GM23338 (cell line): ENCODE data around the gene RAB34. TPM values are rescaled to one million over a fixed set of nuclear protein-coding genes. Genes with fewer than 3 reads are reported as not detected.
A peak's percentile ranks its signal among the peaks of the same experiment; 100 is the strongest.

Experiments
- ATAC-seq: fragments of 200-7000 bp; cut with Tn5 transposase; 3 replicates; pipeline ENCODE4 v1.9.1; 2020
- DNase-seq: peaks from one replicate; pipeline ENCODE4 v3.0.0-alpha.2; 2015; ENCODE audit warnings: low spot score
- H2AFZ ChIP-seq: fragments of 200-600 bp; sonication (generic); 2 replicates; pipeline ENCODE4 v1.8.0; 2016; ENCODE audit warnings: antibody characterized with exemption, mild to moderate bottlenecking, moderate library complexity
- H3F3A ChIP-seq: fragments of 200-600 bp; sonication (generic); replicated peaks from 2 replicates; pipeline ENCODE4 v1.8.0; 2017; ENCODE audit warnings: antibody characterized with exemption, mixed run types, low read depth
- H3K27ac ChIP-seq: fragments of 200-600 bp; sonication (generic); 2 replicates; pipeline ENCODE4 v1.6.1; 2016; ENCODE audit warnings: low read depth
- H3K27me3 ChIP-seq: fragments of 200-600 bp; sonication (generic); 2 replicates; pipeline ENCODE4 v1.8.0; 2016; ENCODE audit warnings: mild to moderate bottlenecking, mixed run types, moderate library complexity; ENCODE audit not compliant: insufficient read depth
- H3K36me3 ChIP-seq: fragments of 200-600 bp; sonication (generic); 2 replicates; pipeline ENCODE4 v1.8.0; 2016; ENCODE audit warnings: mild to moderate bottlenecking; ENCODE audit not compliant: insufficient read depth
- H3K4me1 ChIP-seq: fragments of 200-600 bp; sonication (generic); 2 replicates; pipeline ENCODE4 v1.8.0; 2016; ENCODE audit warnings: mild to moderate bottlenecking, moderate library complexity; ENCODE audit not compliant: insufficient read depth
- H3K4me2 ChIP-seq: fragments of 200-600 bp; sonication (generic); 2 replicates; pipeline ENCODE4 v1.7.1; 2017; ENCODE audit warnings: mixed run types
- H3K4me3 ChIP-seq: fragments of 200-600 bp; sonication (generic); 2 replicates; pipeline ENCODE4 v1.6.1; 2016; ENCODE audit warnings: mixed run types
- H3K79me2 ChIP-seq: fragments of 200-600 bp; sonication (generic); replicated peaks from 2 replicates; pipeline ENCODE4 v1.8.0; 2017; ENCODE audit warnings: mild to moderate bottlenecking; ENCODE audit not compliant: insufficient read depth
- H3K9me2 ChIP-seq: fragments of 200-600 bp; sonication (generic); 2 replicates; pipeline ENCODE4 v1.8.0; 2017; ENCODE audit not compliant: insufficient read depth
- H4K20me1 ChIP-seq: fragments of 200-600 bp; sonication (generic); replicated peaks from 2 replicates; pipeline ENCODE4 v1.8.0; 2017; ENCODE audit warnings: mild to moderate bottlenecking; ENCODE audit not compliant: insufficient read depth
- H3K27ac Mint-ChIP-seq: 2 replicates; pipeline ENCODE4 v1.8.0; 2020; ENCODE audit warnings: inconsistent platforms, mild to moderate bottlenecking, moderate library complexity, mixed read lengths
- H3K27me3 Mint-ChIP-seq: 3 replicates; pipeline ENCODE4 v1.8.0; 2022; ENCODE audit warnings: low read depth, mild to moderate bottlenecking, moderate library complexity, mixed read lengths, inconsistent platforms; ENCODE audit not compliant: insufficient read depth, poor library complexity
- H3K36me3 Mint-ChIP-seq: 3 replicates; pipeline ENCODE4 v1.8.0; 2021; ENCODE audit warnings: low read depth, mild to moderate bottlenecking, inconsistent platforms, moderate library complexity, mixed read lengths
- H3K4me1 Mint-ChIP-seq: 3 replicates; pipeline ENCODE4 v1.8.0; 2020; ENCODE audit warnings: mild to moderate bottlenecking, inconsistent platforms, mixed read lengths
- H3K4me3 Mint-ChIP-seq: 3 replicates; pipeline ENCODE4 v1.8.0; 2021; ENCODE audit warnings: moderate library complexity, mild to moderate bottlenecking, inconsistent platforms, mixed read lengths
- H3K9me3 Mint-ChIP-seq: 3 replicates; pipeline ENCODE4 v1.8.0; 2020; ENCODE audit warnings: moderate library complexity, mild to moderate bottlenecking, inconsistent platforms, mixed read lengths
- CREB1 ChIP-seq: fragments of 250-450 bp; sonication (Bioruptor Pico); IDR thresholded peaks from 2 replicates; pipeline ENCODE4 v1.5.0; 2020; ENCODE audit warnings: low read depth, mild to moderate bottlenecking, moderate library complexity
- ETS1 ChIP-seq: IDR thresholded peaks from 2 replicates; pipeline ENCODE4 v1.6.1; 2016; ENCODE audit warnings: antibody characterized with exemption
- EZH2 ChIP-seq: fragments of 200-600 bp; sonication (generic); IDR thresholded peaks from one replicate; pipeline ENCODE4 v1.8.0; 2017; ENCODE audit warnings: antibody characterized with exemption, mild to moderate bottlenecking, low read depth; ENCODE audit not compliant: unreplicated experiment
- EZH2phosphoT487 ChIP-seq: fragments of 200-600 bp; sonication (generic); IDR thresholded peaks from one replicate; pipeline ENCODE4 v1.8.1; 2018; ENCODE audit warnings: antibody characterized with exemption; ENCODE audit not compliant: unreplicated experiment
- JUNB ChIP-seq: IDR thresholded peaks from one replicate; pipeline ENCODE4 v1.6.1; 2016; ENCODE audit warnings: antibody characterized with exemption; ENCODE audit not compliant: unreplicated experiment
- POLR2AphosphoS5 ChIP-seq: IDR thresholded peaks from 2 replicates; pipeline ENCODE4 v1.6.1; 2016; ENCODE audit warnings: antibody characterized with exemption, low read depth
- STAT1 ChIP-seq: IDR thresholded peaks from one replicate; pipeline ENCODE4 v1.6.1; 2016; ENCODE audit warnings: antibody characterized with exemption; ENCODE audit not compliant: unreplicated experiment
- ZNF114 ChIP-seq: fragments of 250-450 bp; sonication (Bioruptor Pico); IDR thresholded peaks from 2 replicates; pipeline ENCODE4 v1.5.0; 2020; ENCODE audit warnings: mild to moderate bottlenecking, moderate library complexity
- ZNF331 ChIP-seq: fragments of 250-450 bp; sonication (Bioruptor Pico); IDR thresholded peaks from 2 replicates; pipeline ENCODE4 v1.5.0; 2020; ENCODE audit warnings: low read depth, mild to moderate bottlenecking, moderate library complexity
- ZNF462 ChIP-seq: fragments of 250-450 bp; sonication (Bioruptor Pico); IDR thresholded peaks from 2 replicates; pipeline ENCODE4 v1.5.0; 2020; ENCODE audit warnings: mild to moderate bottlenecking, moderate library complexity
- polyA plus RNA-seq: library from polyadenylated mRNA; unstranded; fragments of >200 nt; fragmentation: Nextera tagmentation; extraction: Ambion mirVana; gene quantifications from 2 replicates; pipeline ENCODE4 v1.2.1, GENCODE V29; 2016
- total RNA-seq: library from RNA; depleted of rRNA; stranded (reverse); fragments of >200 nt; shearing (Covaris generic); gene quantifications from 2 replicates; pipeline ENCODE4 v1.2.3, GENCODE V29; 2014
- TF ChIP-seq, protein P1 (sequence below): IDR thresholded peaks from one replicate; pipeline ENCODE4 v1.6.1; 2018; ENCODE audit warnings: antibody characterized with exemption; ENCODE audit not compliant: unreplicated experiment
- TF ChIP-seq, protein P2 (sequence below), 2 experiments: fragments of 200-600 bp in 1 of 2; sonication (generic) in 1 of 2; conservative IDR thresholded peaks; 2 replicates each; pipeline versions ENCODE4 v1.5.1 to v1.6.1; 2016 to 2017; ENCODE audit warnings: antibody characterized with exemption in 2 of 2, low read depth in 2 of 2, mild to moderate bottlenecking in 2 of 2, moderate library complexity in 1 of 2

The RAB34 gene
- total and polyA plus RNA-seq, 2 experiments from 2014 or later = 184 to 394 TPM

DNA sequence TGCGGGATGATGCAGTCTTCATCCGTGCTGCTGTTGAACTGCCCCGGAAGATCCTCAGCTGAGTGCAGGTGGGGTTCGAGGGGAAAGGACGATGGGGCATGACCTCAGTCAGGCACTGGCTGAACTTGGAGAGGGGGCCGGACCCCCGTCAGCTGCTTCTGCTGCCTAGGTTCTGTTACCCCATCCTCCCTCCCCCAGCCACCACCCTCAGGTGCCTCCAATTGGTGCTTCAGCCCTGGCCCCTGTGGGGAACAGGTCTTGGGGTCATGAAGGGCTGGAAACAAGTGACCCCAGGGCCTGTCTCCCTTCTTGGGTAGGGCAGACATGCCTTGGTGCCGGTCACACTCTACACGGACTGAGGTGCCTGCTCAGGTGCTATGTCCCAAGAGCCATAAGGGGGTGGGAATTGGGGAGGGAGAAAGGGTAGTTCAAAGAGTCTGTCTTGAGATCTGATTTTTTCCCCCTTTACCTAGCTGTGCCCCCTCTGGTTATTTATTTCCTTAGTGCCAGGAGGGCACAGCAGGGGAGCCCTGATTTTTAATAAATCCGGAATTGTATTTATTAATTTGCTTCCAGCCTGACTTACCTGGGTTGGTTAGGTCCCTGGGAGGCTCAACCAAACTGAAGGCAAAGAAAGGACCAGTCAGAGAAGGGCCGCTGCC, 32.0 kb upstream of the RAB34 start:
- Histone ChIP-seq H4K20me1 (peaks cover 27% of the 10 kb centered on the region), H3K9me2 (no peaks in the 10 kb centered on the region), H3F3A (peaks cover 73% of the 10 kb centered on the region), H3K79me2 (peaks cover 28% of the 10 kb centered on the region), H2AFZ (no peak overlapping the region), H3K4me2 (no peak overlapping the region), H3K4me1 (peaks cover 28% of the 10 kb centered on the region), H3K27ac (peak overlapping the region; percentile 34), H3K27me3 (no peaks in the 10 kb centered on the region), H3K36me3 (peaks cover 34% of the 10 kb centered on the region), H3K4me3 (no peak overlapping the region)
- TF ChIP-seq, protein P1, sequence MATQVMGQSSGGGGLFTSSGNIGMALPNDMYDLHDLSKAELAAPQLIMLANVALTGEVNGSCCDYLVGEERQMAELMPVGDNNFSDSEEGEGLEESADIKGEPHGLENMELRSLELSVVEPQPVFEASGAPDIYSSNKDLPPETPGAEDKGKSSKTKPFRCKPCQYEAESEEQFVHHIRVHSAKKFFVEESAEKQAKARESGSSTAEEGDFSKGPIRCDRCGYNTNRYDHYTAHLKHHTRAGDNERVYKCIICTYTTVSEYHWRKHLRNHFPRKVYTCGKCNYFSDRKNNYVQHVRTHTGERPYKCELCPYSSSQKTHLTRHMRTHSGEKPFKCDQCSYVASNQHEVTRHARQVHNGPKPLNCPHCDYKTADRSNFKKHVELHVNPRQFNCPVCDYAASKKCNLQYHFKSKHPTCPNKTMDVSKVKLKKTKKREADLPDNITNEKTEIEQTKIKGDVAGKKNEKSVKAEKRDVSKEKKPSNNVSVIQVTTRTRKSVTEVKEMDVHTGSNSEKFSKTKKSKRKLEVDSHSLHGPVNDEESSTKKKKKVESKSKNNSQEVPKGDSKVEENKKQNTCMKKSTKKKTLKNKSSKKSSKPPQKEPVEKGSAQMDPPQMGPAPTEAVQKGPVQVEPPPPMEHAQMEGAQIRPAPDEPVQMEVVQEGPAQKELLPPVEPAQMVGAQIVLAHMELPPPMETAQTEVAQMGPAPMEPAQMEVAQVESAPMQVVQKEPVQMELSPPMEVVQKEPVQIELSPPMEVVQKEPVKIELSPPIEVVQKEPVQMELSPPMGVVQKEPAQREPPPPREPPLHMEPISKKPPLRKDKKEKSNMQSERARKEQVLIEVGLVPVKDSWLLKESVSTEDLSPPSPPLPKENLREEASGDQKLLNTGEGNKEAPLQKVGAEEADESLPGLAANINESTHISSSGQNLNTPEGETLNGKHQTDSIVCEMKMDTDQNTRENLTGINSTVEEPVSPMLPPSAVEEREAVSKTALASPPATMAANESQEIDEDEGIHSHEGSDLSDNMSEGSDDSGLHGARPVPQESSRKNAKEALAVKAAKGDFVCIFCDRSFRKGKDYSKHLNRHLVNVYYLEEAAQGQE = no peak
- TF ChIP-seq CREB1 (no peak), EZH2phosphoT487 (no peak), JUNB (no peak), EZH2 (no peak), ZNF462 (CRISPR knock-in tag) (no peak), POLR2AphosphoS5 (no peak), ZNF114 (CRISPR knock-in tag) (no peak), STAT1 (no peak), ZNF331 (no peak), ETS1 (no peak)
- TF ChIP-seq, protein P2, sequence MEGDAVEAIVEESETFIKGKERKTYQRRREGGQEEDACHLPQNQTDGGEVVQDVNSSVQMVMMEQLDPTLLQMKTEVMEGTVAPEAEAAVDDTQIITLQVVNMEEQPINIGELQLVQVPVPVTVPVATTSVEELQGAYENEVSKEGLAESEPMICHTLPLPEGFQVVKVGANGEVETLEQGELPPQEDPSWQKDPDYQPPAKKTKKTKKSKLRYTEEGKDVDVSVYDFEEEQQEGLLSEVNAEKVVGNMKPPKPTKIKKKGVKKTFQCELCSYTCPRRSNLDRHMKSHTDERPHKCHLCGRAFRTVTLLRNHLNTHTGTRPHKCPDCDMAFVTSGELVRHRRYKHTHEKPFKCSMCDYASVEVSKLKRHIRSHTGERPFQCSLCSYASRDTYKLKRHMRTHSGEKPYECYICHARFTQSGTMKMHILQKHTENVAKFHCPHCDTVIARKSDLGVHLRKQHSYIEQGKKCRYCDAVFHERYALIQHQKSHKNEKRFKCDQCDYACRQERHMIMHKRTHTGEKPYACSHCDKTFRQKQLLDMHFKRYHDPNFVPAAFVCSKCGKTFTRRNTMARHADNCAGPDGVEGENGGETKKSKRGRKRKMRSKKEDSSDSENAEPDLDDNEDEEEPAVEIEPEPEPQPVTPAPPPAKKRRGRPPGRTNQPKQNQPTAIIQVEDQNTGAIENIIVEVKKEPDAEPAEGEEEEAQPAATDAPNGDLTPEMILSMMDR (conservative IDR thresholded peaks at IDR 0.05; ENCODE audit: low read depth in 2 of 2) = no peak
- Mint-ChIP-seq H3K36me3 (peaks cover 77% of the 10 kb centered on the region), H3K4me1 (peaks cover 40% of the 10 kb centered on the region), H3K27me3 (peaks cover 55% of the 10 kb centered on the region), H3K4me3 (no peak overlapping the region), H3K9me3 (no peaks in the 10 kb centered on the region), H3K27ac (no peak overlapping the region)
- no peak for ATAC-seq
- peak; percentile 35 for DNase-seq
